ENCODE measurements around the gene MVB12B.

MVB12B gene

GRCh38 chr9:126513159-126514036 is 186.8 kb downstream of the MVB12B start:
- no peak for DNase-seq

- peak; percentile 61 for DNase-seq
Observed at GRCh38 chr9:126514037-126514821, 187.6 kb downstream of the MVB12B start.

GRCh38 chr9:126515001-126515872 is 188.6 kb downstream of the MVB12B start:
- DNase-seq: no peak

GRCh38 chr9:126515873-126516505 is 189.4 kb downstream of the MVB12B start:
- DNase-seq: no peak

GRCh38 chr9:126516561-126516935 is 189.9 kb downstream of the MVB12B start:
- no peak for DNase-seq

- DNase-seq: peak; percentile 90
Observed at GRCh38 chr9:126516936-126517832, 190.6 kb downstream of the MVB12B start.

DNA sequence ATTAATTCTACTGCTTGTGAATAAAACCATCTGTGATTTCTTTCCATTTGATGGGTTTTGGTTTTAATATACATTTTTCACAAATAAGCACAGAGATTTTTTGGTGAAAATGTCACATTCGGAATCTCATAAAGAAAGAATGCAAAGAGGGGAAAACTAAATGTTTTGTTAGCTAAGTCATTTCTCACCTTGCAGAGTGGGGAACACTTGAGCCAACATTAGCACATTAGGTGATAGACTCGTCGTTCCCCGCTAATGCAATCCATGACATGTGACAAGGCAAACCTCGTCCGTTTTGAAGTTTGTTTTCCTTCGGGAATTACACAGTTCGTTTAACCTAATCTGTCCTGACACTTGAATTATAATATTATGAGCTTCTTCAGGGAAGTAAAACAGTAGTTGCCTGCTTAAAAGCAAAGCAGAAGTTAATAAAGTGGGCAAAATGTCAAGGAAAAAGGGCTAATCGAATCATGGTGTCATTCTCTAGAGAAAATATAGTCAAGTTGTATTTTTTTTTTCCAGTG is 191.3 kb downstream of the MVB12B start:
- DNase-seq: no peak

- DNase-seq: no peak
Observed at GRCh38 chr9:126518763-126519162, 192.1 kb downstream of the MVB12B start.

- DNase-seq: no peak
Observed at GRCh38 chr9:126519660-126520420, 193.2 kb downstream of the MVB12B start.

- DNase-seq: no peak
Observed at GRCh38 chr9:126520453-126520852, 193.8 kb downstream of the MVB12B start.

DNA sequence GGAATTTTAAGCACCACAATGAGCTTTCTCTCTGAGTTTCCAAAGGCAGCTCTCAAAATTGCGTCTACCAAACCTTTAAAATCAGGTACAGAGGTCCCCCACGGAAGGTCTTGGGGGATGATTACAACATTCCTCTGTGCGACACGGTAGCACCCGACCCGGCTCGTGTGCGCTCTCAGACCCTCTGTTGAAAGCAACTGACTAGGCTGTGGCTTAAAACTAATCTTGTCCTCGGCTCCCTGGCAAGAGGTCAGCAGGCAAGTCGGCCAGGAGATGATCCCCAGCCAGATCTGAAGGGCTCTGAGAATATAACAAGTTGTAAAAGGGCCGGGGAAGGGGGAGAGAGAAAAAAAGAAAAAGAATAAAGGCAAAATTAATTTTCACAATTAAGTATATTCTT is 194.5 kb downstream of the MVB12B start:
- no peak for DNase-seq

DNA sequence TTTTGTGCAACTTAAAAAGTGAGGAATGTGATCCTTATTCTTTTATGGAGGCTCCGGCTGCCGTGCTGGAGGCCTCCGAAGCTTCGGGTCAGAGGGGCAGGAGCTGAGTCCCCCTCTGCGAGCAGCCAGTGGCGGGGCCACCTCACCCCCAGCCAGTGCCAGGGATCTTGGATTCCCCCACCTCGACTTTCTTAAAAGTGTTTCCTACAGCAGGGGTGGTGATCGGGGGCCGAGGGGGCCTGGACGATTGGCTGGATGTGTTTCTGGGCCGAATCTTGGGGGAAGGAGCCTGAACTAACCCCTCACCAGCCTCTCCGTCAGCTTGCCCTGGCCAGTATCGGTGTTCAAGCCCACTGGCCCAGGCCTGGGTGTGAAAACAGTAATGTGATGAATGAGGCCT is 194.9 kb downstream of the MVB12B start:
- no peak for DNase-seq

DNA sequence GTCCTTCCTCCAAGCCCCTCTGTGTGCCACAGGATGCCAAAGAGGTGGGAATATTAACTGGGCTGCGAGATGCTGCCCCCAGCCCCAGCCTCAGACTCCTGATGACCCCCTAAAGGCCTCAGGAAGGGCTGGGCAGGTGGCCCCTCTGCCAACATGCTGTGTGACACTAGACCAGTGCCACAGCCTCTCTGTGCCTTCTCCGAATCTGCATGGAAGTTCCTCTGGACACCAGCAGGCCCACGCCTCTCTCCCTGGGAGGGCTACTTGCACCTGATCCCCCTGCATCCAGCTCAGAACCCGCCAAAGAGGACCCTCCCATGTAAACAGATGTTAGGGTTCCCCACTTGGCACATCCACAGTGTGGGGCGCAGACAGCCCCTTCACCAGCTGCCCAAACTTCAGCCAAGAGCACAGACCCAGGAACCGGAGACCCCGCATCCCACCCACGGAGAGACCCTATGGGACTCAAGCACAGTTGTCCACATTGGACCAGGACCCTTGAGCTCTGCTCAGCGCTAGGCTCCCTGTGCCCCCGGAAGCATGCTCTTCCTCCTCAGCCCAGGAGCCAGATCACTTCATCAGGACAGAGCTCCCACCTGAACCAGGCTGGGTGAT is 195.5 kb downstream of the MVB12B start:
- no peak for DNase-seq

DNA sequence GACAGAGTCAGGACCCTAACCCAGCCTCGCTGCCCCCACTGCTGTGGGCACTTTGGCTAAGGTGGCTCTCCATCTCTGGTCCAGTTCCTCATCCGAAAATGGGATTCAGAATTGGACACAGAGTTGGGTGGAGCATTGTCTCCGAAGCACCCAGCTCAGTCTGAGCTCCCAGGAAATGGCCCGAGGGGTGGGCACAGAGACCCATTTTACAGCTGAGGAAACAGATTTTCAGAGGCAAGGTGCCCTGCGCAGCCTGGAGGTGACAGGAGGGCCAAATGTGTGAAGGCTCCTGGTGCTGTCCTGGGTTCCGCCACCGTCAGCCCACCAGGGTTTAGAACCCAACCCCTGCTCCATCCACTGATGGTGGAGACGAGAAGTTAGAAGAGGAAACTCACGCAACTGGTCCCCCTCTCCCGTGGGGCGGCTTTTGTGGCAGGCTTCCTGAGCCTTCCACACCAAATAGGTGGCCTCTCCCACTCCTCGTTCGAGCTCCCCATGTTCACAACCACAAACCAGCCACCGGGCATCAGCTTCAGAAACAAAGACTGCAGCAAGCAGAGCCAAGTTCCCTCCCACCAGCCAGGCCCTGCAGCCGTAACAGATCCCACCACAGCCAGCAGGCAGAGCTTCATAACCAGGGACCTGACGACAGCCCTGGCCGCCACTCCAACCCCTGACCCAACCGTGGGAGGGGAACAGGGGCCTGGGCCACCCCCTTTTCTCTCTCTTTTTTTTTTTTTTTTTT is 196.2 kb downstream of the MVB12B start:
- no peak for DNase-seq

- DNase-seq: no peak
Observed at GRCh38 chr9:126523611-126524111, 197.0 kb downstream of the MVB12B start.

GRCh38 chr9:126524353-126525077 is 197.9 kb downstream of the MVB12B start:
- DNase-seq: no peak

- no peak for DNase-seq
Observed at GRCh38 chr9:126526218-126527108, 199.8 kb downstream of the MVB12B start.
